HEK293 (cell line): Measurements from ENCODE around the gene KRTAP9-6.

Experiments used
- CTCF ChIA-PET: fragments of 350-600 bp; formaldehyde crosslinking; extraction: SDS; loops from one replicate; lab custom pipeline; 2021; ENCODE audit warnings: antibody characterized with exemption; lab: Yijun Ruan, JAX
- POLR2A ChIA-PET: fragments of 300-600 bp; formaldehyde crosslinking; extraction: SDS; loops from one replicate; lab custom pipeline; 2020; ENCODE audit warnings: antibody characterized with exemption, inconsistent platforms; lab: Yijun Ruan, JAX
- H3K27ac ChIP-seq: fragments of 200-500 bp; sonication (Bioruptor generic); 2 replicates; pipeline ENCODE4 v1.5.1; 2014; ENCODE audit warnings: low read depth, low read length, control low read depth, inconsistent platforms; ENCODE audit errors: extremely low read depth
- H3K36me3 ChIP-seq, 2 experiments: fragments of 200-500 bp in 1 of 2; sonication (Bioruptor generic) in 1 of 2; 1 replicate in 1 of 2; 2 replicates in 1 of 2; pipeline ENCODE4 v1.5.1; 2014 to 2017; ENCODE audit warnings: inconsistent platforms in 2 of 2, low read length in 2 of 2; ENCODE audit not compliant: control insufficient read depth in 2 of 2, insufficient read depth in 1 of 2
- H3K4me1 ChIP-seq: fragments of 200-500 bp; sonication (Bioruptor generic); 2 replicates; pipeline ENCODE4 v1.5.1; 2014; ENCODE audit warnings: mild to moderate bottlenecking, low read length, inconsistent platforms; ENCODE audit not compliant: control insufficient read depth, insufficient read depth
- H3K4me3 ChIP-seq: 2 replicates; pipeline ENCODE4 v1.5.1; 2011; ENCODE audit warnings: low read depth, mild to moderate bottlenecking, control low read depth, low read length, moderate library complexity
- H3K9me3 ChIP-seq: fragments of 200-500 bp; sonication (Bioruptor generic); 2 replicates; pipeline ENCODE4 v1.5.1; 2014; ENCODE audit warnings: low read depth, low read length, inconsistent platforms; ENCODE audit not compliant: control insufficient read depth, insufficient read depth
- ATF2 ChIP-seq: fragments of 450-650 bp; formaldehyde crosslinking; IDR thresholded peaks from 2 replicates; pipeline ENCODE4 v1.5.1; 2016; ENCODE audit warnings: missing biosample characterization, missing genetic modification characterization, low read depth
- HIC1 ChIP-seq: fragments of 450-650 bp; formaldehyde crosslinking; IDR thresholded peaks from 2 replicates; pipeline ENCODE4 v1.5.1; 2016; ENCODE audit warnings: missing biosample characterization, missing genetic modification characterization
- INSM2 ChIP-seq: fragments of 450-650 bp; formaldehyde crosslinking; IDR thresholded peaks from 2 replicates; pipeline ENCODE4 v1.5.1; 2016; ENCODE audit warnings: missing biosample characterization, missing genetic modification characterization
- KLF8 ChIP-seq: fragments of 450-650 bp; formaldehyde crosslinking; IDR thresholded peaks from 2 replicates; pipeline ENCODE4 v1.5.1; 2016; ENCODE audit warnings: missing biosample characterization, missing genetic modification characterization
- PBX3 ChIP-seq: sonication (generic); formaldehyde crosslinking; IDR thresholded peaks from 2 replicates; pipeline ENCODE4 v1.8.1; 2022; ENCODE audit warnings: mild to moderate bottlenecking, moderate library complexity, missing genetic modification reagents
- PRDM1 ChIP-seq: fragments of 450-650 bp; formaldehyde crosslinking; IDR thresholded peaks from 2 replicates; pipeline ENCODE4; 2016; ENCODE audit warnings: missing biosample characterization, missing genetic modification characterization
- ZBTB1 ChIP-seq: fragments of 450-650 bp; formaldehyde crosslinking; IDR thresholded peaks from 2 replicates; pipeline ENCODE4 v1.5.1; 2016; ENCODE audit warnings: missing biosample characterization, missing genetic modification characterization
- ZBTB21 ChIP-seq: fragments of 450-650 bp; formaldehyde crosslinking; IDR thresholded peaks from 2 replicates; pipeline ENCODE4 v1.5.1; 2017; ENCODE audit warnings: missing biosample characterization, missing genetic modification characterization
- ZBTB49 ChIP-seq: fragments of 450-650 bp; formaldehyde crosslinking; IDR thresholded peaks from 2 replicates; pipeline ENCODE4 v1.5.1; 2016; ENCODE audit warnings: missing biosample characterization, missing genetic modification characterization, low read depth
- ZFP41 ChIP-seq: fragments of 450-650 bp; formaldehyde crosslinking; IDR thresholded peaks from 2 replicates; pipeline ENCODE4 v1.5.1; 2016; ENCODE audit warnings: missing biosample characterization, missing genetic modification characterization, borderline replicate concordance
- ZFP69B ChIP-seq: fragments of 450-650 bp; formaldehyde crosslinking; IDR thresholded peaks from 2 replicates; pipeline ENCODE4 v1.5.1; 2016; ENCODE audit warnings: missing biosample characterization, missing genetic modification characterization
- ZNF10 ChIP-seq: fragments of 450-650 bp; formaldehyde crosslinking; IDR thresholded peaks from 2 replicates; pipeline ENCODE4 v1.5.1; 2017; ENCODE audit warnings: missing biosample characterization, missing genetic modification characterization
- ZNF114 ChIP-seq: fragments of 450-650 bp; formaldehyde crosslinking; IDR thresholded peaks from 2 replicates; pipeline ENCODE4 v1.5.0; 2017; ENCODE audit warnings: missing biosample characterization, missing genetic modification characterization
- ZNF121 ChIP-seq: fragments of 450-650 bp; formaldehyde crosslinking; IDR thresholded peaks from 2 replicates; pipeline ENCODE4 v1.5.1; 2016; ENCODE audit warnings: missing biosample characterization, missing genetic modification characterization
- ZNF16 ChIP-seq: fragments of 450-650 bp; formaldehyde crosslinking; IDR thresholded peaks from 2 replicates; pipeline ENCODE4 v1.5.1; 2016; ENCODE audit warnings: low read depth, missing biosample characterization, missing genetic modification characterization
- ZNF184 ChIP-seq: fragments of 450-650 bp; IDR thresholded peaks from 2 replicates; pipeline ENCODE4 v1.5.1; 2018; ENCODE audit warnings: missing biosample characterization, mild to moderate bottlenecking, missing genetic modification characterization
- ZNF202 ChIP-seq: fragments of 450-650 bp; formaldehyde crosslinking; IDR thresholded peaks from 2 replicates; pipeline ENCODE4 v1.5.1; 2016; ENCODE audit warnings: missing biosample characterization, missing genetic modification characterization, borderline replicate concordance
- ZNF23 ChIP-seq: fragments of 450-650 bp; formaldehyde crosslinking; IDR thresholded peaks from 2 replicates; pipeline ENCODE4 v1.5.1; 2016; ENCODE audit warnings: missing biosample characterization, missing genetic modification characterization, borderline replicate concordance
- ZNF354C ChIP-seq: fragments of 450-650 bp; formaldehyde crosslinking; IDR thresholded peaks from 2 replicates; pipeline ENCODE4 v1.5.1; 2016; ENCODE audit warnings: missing biosample characterization, missing genetic modification characterization, low read depth, borderline replicate concordance
- ZNF513 ChIP-seq: fragments of 450-650 bp; IDR thresholded peaks from 2 replicates; pipeline ENCODE4 v1.5.1; 2018; ENCODE audit warnings: missing biosample characterization, missing genetic modification characterization
- ZNF585B ChIP-seq: fragments of 450-650 bp; formaldehyde crosslinking; IDR thresholded peaks from 2 replicates; pipeline ENCODE4 v1.5.1; 2016; ENCODE audit warnings: missing biosample characterization, missing genetic modification characterization
- ZNF596 ChIP-seq: fragments of 450-650 bp; IDR thresholded peaks from 2 replicates; pipeline ENCODE4 v1.5.0; 2018; ENCODE audit warnings: missing biosample characterization, mild to moderate bottlenecking, missing genetic modification characterization, moderate library complexity
- ZNF626 ChIP-seq: fragments of 450-650 bp; sonication (Bioruptor Pico); formaldehyde crosslinking; IDR thresholded peaks from 2 replicates; pipeline ENCODE4 v1.5.1; 2018; ENCODE audit warnings: missing biosample characterization, missing genetic modification characterization, inconsistent platforms
- ZNF629 ChIP-seq: fragments of 450-650 bp; formaldehyde crosslinking; IDR thresholded peaks from 2 replicates; pipeline ENCODE4 v1.5.1; 2017; ENCODE audit warnings: missing biosample characterization, missing genetic modification characterization
- ZNF677 ChIP-seq: fragments of 450-650 bp; IDR thresholded peaks from 2 replicates; pipeline ENCODE4 v1.5.0; 2018; ENCODE audit warnings: missing biosample characterization, mild to moderate bottlenecking, missing genetic modification characterization, moderate library complexity
- ZNF830 ChIP-seq: fragments of 450-650 bp; IDR thresholded peaks from 2 replicates; pipeline ENCODE4 v1.5.0; 2018; ENCODE audit warnings: missing biosample characterization, missing genetic modification characterization, low read depth, mild to moderate bottlenecking, moderate library complexity
- ZNF837 ChIP-seq: fragments of 450-650 bp; formaldehyde crosslinking; IDR thresholded peaks from 2 replicates; pipeline ENCODE4 v1.5.1; 2016; ENCODE audit warnings: missing biosample characterization, missing genetic modification characterization

Gene KRTAP9-6

GRCh38 chr17:41284043-41284442, 18.9 kb downstream of the KRTAP9-6 start:
- Histone ChIP-seq H3K36me3 (no peaks in the 10 kb centered on the region), H3K4me1 (no peaks in the 10 kb centered on the region), H3K4me3 (no peak overlapping the region), H3K27ac (no peak overlapping the region), H3K9me3 (no peaks in the 10 kb centered on the region)
- POLR2A ChIA-PET: no interaction called here
- CTCF ChIA-PET: interaction anchor here (0.6 to 2.0 kb wide), 2 partner anchors 38 to 425 kb away, joined by 3 to 5 read pairs; no protein-coding TSS in a partner anchor
- TF ChIP-seq HIC1 (tag by site-specific recombination): no peak
- TF ChIP-seq ZNF596 (tag by site-specific recombination): no peak
- TF ChIP-seq ZBTB1: no peak
- TF ChIP-seq PBX3 (CRISPR knock-in tag): no peak
- TF ChIP-seq INSM2 (tag by site-specific recombination): no peak
- no peak for TF ChIP-seq ZNF585B
- no peak for TF ChIP-seq ATF2 (tag by site-specific recombination)
- TF ChIP-seq ZNF354C: no peak
- no peak for TF ChIP-seq ZFP41 (tag by site-specific recombination)
- TF ChIP-seq KLF8 (tag by site-specific recombination): no peak
- no peak for TF ChIP-seq ZNF626 (tag by site-specific recombination)

- TF ChIP-seq ZNF114 (tag by site-specific recombination) (no peak), ZNF830 (tag by site-specific recombination) (no peak), ZNF202 (tag by site-specific recombination) (no peak), ZNF121 (tag by site-specific recombination) (no peak), ZNF184 (no peak), ZNF837 (no peak), ZNF513 (tag by site-specific recombination) (no peak), ZNF10 (tag by site-specific recombination) (no peak), ZNF677 (tag by site-specific recombination) (no peak), ZNF629 (tag by site-specific recombination) (no peak), PRDM1 (tag by site-specific recombination) (no peak), ZBTB49 (tag by site-specific recombination) (no peak), ZFP69B (tag by site-specific recombination) (no peak), ZNF23 (tag by site-specific recombination) (no peak), ZBTB21 (tag by site-specific recombination) (no peak), ZNF16 (tag by site-specific recombination) (no peak)
- no peak overlapping the region for H3K27ac ChIP-seq
- no peak overlapping the region for H3K4me3 ChIP-seq
- H3K36me3 ChIP-seq: no peaks in the 10 kb centered on the region
- CTCF ChIA-PET: interaction anchor here (2.0 kb wide), 1 partner anchor 37 kb away, joined by 5 read pairs; no protein-coding TSS in a partner anchor
- POLR2A ChIA-PET: no interaction called here
- H3K4me1 ChIP-seq: no peaks in the 10 kb centered on the region
- no peaks in the 10 kb centered on the region for H3K9me3 ChIP-seq
Measured at GRCh38 chr17:41284546-41284945, 19.4 kb downstream of the KRTAP9-6 start.
